Activated CD4-positive, CD25-positive, alpha-beta regulatory T cell treated with anti-CD3 and anti-CD28 coated beads, Interleukin-2, amount 50 U/mL, for 24 hours (primary cell): Measurements from ENCODE around the gene EIF4E3.

Experiments
- ATAC-seq, 2 donors: fragments of 150-1000 bp; cut with Tn5 transposase; one replicate each; pipeline ENCODE4 v1.10.0; 2021; ENCODE audit warnings: mild to moderate bottlenecking in 1 of 2, moderate library complexity in 1 of 2

The EIF4E3 gene

DNA sequence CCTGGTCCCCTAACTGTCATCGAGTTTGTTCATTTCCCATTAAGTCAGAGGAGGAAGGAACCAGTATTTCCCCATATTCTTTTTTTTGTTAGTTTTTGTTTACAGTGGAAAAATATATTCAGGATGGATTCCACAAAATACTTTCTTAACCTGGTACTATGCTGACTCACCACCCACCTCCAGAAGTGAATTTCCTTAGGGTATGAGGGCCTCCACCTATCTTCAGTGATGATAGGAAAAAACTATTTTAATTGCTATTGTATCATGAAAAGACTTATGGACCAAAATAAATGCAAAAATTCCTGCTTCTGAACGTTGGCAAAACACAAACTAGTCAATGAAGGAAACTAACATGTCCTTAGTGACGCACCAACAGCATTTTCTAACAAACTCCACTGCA, 77.5 kb downstream of the EIF4E3 start:
- no peak for ATAC-seq

DNA sequence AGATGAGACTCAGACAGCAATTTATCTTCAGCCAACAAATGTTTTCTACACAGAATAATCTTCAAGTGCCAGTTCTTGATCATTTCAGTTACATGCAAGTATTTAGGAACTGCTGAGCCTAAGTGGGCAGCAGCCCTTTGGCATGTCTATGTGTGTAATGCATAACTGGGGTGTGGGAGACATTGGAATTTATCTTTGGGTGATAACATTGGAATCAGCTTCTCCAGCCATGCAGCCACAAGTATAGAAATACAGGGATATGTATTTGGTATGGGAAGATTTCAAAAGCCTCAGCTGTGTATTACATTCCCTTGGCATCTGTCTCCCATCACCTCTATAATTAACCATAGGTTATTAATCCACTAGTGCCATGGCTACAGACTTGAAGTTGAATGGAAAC, 78.2 kb downstream of the EIF4E3 start:
- no peak for ATAC-seq

GRCh38 chr3:71645140-71645539, 80.1 kb downstream of the EIF4E3 start:
- ATAC-seq: no peak

DNA sequence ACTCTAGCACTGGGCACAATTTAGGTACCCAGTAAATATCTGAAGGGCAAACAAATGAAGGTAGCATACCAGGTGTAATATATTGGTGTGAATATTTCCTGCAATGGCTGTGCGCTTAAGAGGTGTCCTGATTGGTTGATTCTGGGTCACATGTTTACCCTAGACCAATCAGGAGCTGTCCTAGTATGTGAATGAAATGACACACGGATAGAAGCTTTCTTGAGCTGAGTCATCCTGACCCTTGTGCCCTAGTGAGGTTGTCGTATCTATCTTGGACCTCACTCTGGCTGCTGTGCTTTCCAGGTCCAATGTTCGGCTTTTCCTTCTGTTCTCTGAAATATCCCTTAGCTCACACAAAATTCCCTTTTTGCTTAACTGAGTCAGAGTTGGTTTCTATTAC, 83.5 kb downstream of the EIF4E3 start:
- ATAC-seq: peak; percentile 53 to 68

GRCh38 chr3:71640331-71640983, 84.7 kb downstream of the EIF4E3 start:
- ATAC-seq: no peak

- ATAC-seq: no peak
Measured at GRCh38 chr3:71636482-71636881, 88.7 kb downstream of the EIF4E3 start.

DNA sequence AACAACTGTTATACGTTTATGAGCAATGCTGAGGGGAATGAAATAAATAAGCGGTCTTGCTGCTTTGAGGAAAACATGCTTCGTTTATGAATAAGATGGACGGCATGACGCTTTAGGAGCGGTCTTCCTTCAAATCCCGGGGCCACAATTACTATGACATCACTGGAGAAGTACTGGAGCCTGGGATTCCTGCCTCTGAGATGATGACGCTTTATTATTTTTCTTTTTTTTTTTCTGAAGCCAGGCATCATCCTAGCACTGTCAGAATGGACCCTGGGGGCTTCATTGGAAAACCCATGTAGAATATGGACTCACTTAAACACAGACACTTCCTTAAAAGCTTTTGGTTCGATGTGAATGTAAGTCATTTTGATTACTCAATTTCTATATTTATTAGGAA, 89.2 kb downstream of the EIF4E3 start:
- ATAC-seq: no peak

DNA sequence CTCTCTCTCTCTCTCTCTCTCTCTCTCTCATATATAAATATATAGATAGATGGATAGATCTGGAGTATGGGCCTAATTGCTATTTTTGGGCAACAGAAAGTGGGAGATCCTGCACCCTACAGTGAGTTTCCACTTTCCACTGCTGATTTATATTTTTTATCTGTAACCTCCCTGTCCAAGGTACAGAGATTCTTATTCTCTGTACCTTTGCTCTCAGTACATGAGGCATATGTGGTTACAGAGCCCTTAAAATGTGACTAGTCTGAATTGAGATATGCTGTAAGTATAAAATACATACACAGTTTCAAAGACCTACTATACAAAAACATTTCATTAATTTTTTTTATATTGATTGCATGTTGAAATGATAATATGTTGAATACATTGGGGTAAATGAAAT, 90.5 kb downstream of the EIF4E3 start:
- ATAC-seq: no peak

GRCh38 chr3:71629711-71630110, 95.5 kb downstream of the EIF4E3 start:
- no peak for ATAC-seq

GRCh38 chr3:71629289-71629688, 95.9 kb downstream of the EIF4E3 start:
- no peak for ATAC-seq

GRCh38 chr3:71628522-71628921, 96.7 kb downstream of the EIF4E3 start:
- peak in 1 of 2 donors; percentile 43 for ATAC-seq

GRCh38 chr3:71625676-71626075, 99.5 kb downstream of the EIF4E3 start:
- no peak for ATAC-seq
